Endodermal cell (in vitro differentiated cells): ENCODE data around the gene TRIM61. TPM values are rescaled to one million over a fixed set of nuclear protein-coding genes. Genes with fewer than 3 reads are reported as not detected.
A peak's percentile ranks its signal among the peaks of the same experiment; 100 is the strongest.

Experiments
- DNase-seq: peaks from one replicate; pipeline ENCODE4 v3.0.0-alpha.2; 2017
- H3K27ac ChIP-seq: 2 replicates; pipeline ENCODE4 v1.5.1; 2013; ENCODE audit warnings: mild to moderate bottlenecking, low read depth, low read length, moderate library complexity
- H3K27me3 ChIP-seq: 2 replicates; pipeline ENCODE4 v1.6.1; 2013; ENCODE audit warnings: mild to moderate bottlenecking, low read length, moderate library complexity; ENCODE audit not compliant: insufficient read depth, control insufficient read depth, poor library complexity, severe bottlenecking
- H3K36me3 ChIP-seq: 2 replicates; pipeline ENCODE4 v1.7.0; 2013; ENCODE audit warnings: mild to moderate bottlenecking, low read length, moderate library complexity; ENCODE audit not compliant: control insufficient read depth, insufficient read depth
- H3K4me1 ChIP-seq: one replicate; pipeline ENCODE4 v1.7.0; 2013; ENCODE audit warnings: low read length; ENCODE audit not compliant: control insufficient read depth, insufficient read depth
- H3K4me3 ChIP-seq: 2 replicates; pipeline ENCODE4 v1.5.1; 2013; ENCODE audit warnings: mild to moderate bottlenecking, low read length, moderate library complexity
- H3K9ac ChIP-seq: 2 replicates; pipeline ENCODE4 v1.6.1; 2013; ENCODE audit warnings: mild to moderate bottlenecking, low read length, moderate library complexity; ENCODE audit not compliant: poor library complexity, severe bottlenecking; ENCODE audit errors: extremely low read depth
- H3K9me3 ChIP-seq: 2 replicates; pipeline ENCODE4 v1.6.1; 2013; ENCODE audit warnings: mild to moderate bottlenecking, low read length, moderate library complexity; ENCODE audit not compliant: control insufficient read depth
- H3K27ac Mint-ChIP-seq: 2 replicates; pipeline ENCODE4 v1.8.0; 2020; ENCODE audit warnings: mixed read lengths
- H3K27me3 Mint-ChIP-seq: 2 replicates; pipeline ENCODE4 v1.8.0; 2021; ENCODE audit warnings: mild to moderate bottlenecking, mixed read lengths; ENCODE audit not compliant: insufficient read depth
- H3K36me3 Mint-ChIP-seq: 2 replicates; pipeline ENCODE4 v1.8.0; 2020; ENCODE audit warnings: low read depth, mixed read lengths
- H3K4me1 Mint-ChIP-seq: 2 replicates; pipeline ENCODE4 v1.8.0; 2020; ENCODE audit warnings: mixed read lengths
- H3K4me3 Mint-ChIP-seq: 2 replicates; pipeline ENCODE4 v1.8.0; 2020; ENCODE audit warnings: mild to moderate bottlenecking, moderate library complexity, mixed read lengths
- H3K9me3 Mint-ChIP-seq: 2 replicates; pipeline ENCODE4 v1.8.0; 2020; ENCODE audit warnings: mild to moderate bottlenecking, mixed read lengths
- WGBS, 2 experiments: methylation state at CpG; one replicate each; pipeline versions ENCODE4 v1.1.5 to v1.1.7; 2013; ENCODE audit warnings: missing lambda C conversion rate in 2 of 2, mixed read lengths in 1 of 2; ENCODE audit not compliant: insufficient coverage in 1 of 2, insufficient read length in 1 of 2; 5-methylcytosine and 5-hydroxymethylcytosine counted together
- total RNA-seq, 2 donors: library from RNA; stranded (reverse); fragmentation: NEBNext Ultra II Directional in 1 of 2; extraction: Animal tissue kit (Norgen Biotek cat#: 25700) in 1 of 2; gene quantifications; 2 replicates in 1 of 2; 3 replicates in 1 of 2; pipeline ENCODE4 v1.2.1, GENCODE V29; 2021
- TF ChIP-seq, protein P1 (sequence below): fragments of 200-600 bp; sonication (generic); conservative IDR thresholded peaks from 2 replicates; pipeline ENCODE4 v1.5.0; 2021; ENCODE audit warnings: antibody characterized with exemption, mild to moderate bottlenecking

The TRIM61 gene
- total RNA-seq, 2 donors from 2014 or later: 2.7 to 3.8 TPM

DNA sequence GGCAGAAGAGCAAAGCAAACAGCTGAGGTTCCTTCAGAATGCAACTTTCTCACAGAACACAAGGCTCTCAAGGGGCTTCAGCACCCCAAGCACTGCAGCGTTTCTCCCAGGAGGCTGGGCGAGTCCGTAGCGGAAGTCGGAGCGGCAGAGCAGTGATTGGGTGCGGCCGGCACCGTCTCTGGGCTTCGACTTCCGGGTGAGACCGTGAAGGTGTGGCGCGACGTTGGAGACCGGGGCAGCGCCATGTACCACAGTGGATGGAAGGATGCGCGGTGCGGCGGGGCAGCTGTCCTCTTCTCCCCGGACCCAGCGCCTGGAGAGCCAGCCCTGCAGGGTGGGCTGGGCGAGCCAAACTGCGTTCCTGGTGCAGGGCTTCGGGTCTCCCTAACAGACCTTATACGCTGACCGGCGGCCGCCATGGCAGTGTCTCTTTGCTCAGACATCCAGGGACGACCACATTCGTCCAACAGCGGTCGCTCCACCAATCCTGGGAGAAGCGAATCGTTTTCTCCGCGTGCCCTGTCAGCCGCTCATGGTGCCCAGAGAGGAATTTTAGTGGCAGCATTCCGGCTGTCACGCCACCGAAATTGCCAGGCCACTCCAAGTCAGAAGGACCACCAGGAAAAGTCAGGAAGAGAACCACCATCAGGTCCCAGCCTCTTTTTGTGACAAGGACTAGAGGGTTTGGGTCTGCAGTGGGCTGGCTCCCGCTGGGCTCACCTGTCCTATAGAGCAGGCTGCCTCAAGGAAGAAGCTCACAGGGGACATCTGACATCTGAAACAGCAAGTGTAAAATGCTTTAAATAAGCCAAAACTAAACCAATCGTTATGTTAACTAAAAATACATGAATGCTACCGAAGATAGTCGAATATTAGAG, 20.5 kb downstream of the TRIM61 start:
- peak overlapping the region; percentile 77 for H3K4me3 Mint-ChIP-seq
- no peaks in the 10 kb centered on the region for H3K9me3 ChIP-seq
- no peaks in the 10 kb centered on the region for H3K36me3 ChIP-seq
- H3K9me3 Mint-ChIP-seq: peaks cover 3% of the 10 kb centered on the region
- 39 to 46% methylated on average over 31 to 46 of the region's 46 CpGs for WGBS, 2 experiments
- peaks cover 1% of the 10 kb centered on the region for H3K27me3 Mint-ChIP-seq
- no peak overlapping the region for H3K9ac ChIP-seq
- peaks cover 4% of the 10 kb centered on the region for H3K36me3 Mint-ChIP-seq
- no peaks in the 10 kb centered on the region for H3K27me3 ChIP-seq
- peaks cover 16% of the 10 kb centered on the region for H3K4me1 Mint-ChIP-seq
- TF ChIP-seq, protein P1, sequence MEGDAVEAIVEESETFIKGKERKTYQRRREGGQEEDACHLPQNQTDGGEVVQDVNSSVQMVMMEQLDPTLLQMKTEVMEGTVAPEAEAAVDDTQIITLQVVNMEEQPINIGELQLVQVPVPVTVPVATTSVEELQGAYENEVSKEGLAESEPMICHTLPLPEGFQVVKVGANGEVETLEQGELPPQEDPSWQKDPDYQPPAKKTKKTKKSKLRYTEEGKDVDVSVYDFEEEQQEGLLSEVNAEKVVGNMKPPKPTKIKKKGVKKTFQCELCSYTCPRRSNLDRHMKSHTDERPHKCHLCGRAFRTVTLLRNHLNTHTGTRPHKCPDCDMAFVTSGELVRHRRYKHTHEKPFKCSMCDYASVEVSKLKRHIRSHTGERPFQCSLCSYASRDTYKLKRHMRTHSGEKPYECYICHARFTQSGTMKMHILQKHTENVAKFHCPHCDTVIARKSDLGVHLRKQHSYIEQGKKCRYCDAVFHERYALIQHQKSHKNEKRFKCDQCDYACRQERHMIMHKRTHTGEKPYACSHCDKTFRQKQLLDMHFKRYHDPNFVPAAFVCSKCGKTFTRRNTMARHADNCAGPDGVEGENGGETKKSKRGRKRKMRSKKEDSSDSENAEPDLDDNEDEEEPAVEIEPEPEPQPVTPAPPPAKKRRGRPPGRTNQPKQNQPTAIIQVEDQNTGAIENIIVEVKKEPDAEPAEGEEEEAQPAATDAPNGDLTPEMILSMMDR: no peak
- DNase-seq: peak; percentile 95
- H3K27ac ChIP-seq: no peak overlapping the region
- H3K27ac Mint-ChIP-seq: peak overlapping the region; percentile 81
- H3K4me1 ChIP-seq: no peaks in the 10 kb centered on the region
- peak overlapping the region; percentile 79 for H3K4me3 ChIP-seq

DNA sequence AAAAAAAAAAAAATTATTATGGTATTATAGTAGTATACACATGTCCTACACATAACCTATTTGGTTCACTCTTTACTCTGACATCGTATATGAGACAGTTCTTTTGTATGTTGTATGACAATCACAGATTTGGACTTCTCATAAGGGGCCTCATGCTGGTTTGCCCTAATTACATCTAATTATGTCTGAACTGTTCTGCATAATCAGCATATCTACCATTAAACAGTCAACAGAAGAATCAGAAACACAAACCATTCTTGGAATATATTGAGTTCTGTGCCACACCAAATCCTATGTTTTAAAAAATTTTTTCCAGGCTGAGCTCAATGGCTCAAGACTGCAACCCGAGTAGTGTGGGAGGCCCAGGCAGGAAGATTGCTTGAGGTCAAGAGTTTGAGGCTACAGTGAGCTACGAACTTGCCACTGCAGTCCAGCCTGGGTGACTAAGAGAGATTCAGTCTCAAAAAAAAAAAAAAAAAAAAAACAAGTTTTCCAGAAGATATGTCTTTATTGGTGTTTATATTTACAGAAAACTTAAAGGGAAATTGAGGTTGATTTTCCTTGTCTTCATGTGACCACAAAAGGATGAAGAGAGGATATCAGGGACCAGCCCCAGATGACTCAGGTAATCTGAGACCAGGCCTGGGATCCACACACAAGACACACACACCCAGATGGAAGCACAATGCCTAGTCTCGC, 22.2 kb downstream of the TRIM61 start:
- H3K27me3 ChIP-seq: no peaks in the 10 kb centered on the region
- TF ChIP-seq, protein P1: no peak
- H3K27ac ChIP-seq: no peak overlapping the region
- Mint-ChIP-seq H3K4me3 (no peak overlapping the region), H3K9me3 (peaks cover 3% of the 10 kb centered on the region), H3K36me3 (peaks cover 4% of the 10 kb centered on the region), H3K27ac (no peak overlapping the region), H3K4me1 (peaks cover 16% of the 10 kb centered on the region), H3K27me3 (peaks cover 1% of the 10 kb centered on the region)
- no peak overlapping the region for H3K4me3 ChIP-seq
- H3K4me1 ChIP-seq: no peaks in the 10 kb centered on the region
- 80 to 92% methylated on average over 2 to 4 of the region's 4 CpGs for WGBS, 2 experiments
- no peaks in the 10 kb centered on the region for H3K36me3 ChIP-seq
- no peak for DNase-seq
- no peak overlapping the region for H3K9ac ChIP-seq
- no peaks in the 10 kb centered on the region for H3K9me3 ChIP-seq

DNA sequence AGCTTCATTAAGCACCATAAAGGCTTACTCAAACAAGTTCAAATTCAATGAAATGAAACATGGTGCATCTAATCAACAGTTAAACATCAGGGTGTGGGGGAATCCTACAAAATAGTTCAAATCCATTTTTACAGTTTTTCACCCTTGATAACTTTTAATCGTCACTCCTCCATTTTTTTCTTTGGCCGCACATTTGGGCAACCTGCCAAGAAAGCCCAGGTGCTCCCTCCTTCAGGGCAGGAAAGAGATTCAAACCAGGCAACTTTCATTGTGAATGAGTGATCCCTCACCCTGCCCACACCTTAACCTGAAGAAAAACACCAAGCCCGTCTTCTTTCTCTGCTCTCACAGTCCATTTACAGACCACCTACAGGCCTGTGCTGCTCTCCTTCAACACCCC, 24.9 kb downstream of the TRIM61 start:
- Mint-ChIP-seq H3K27ac (no peak overlapping the region), H3K4me1 (peaks cover 32% of the 10 kb centered on the region), H3K27me3 (peaks cover 3% of the 10 kb centered on the region)

More for the DNA sequence above, 24.9 kb downstream of the TRIM61 start:
- peaks cover 3% of the 10 kb centered on the region for H3K9me3 Mint-ChIP-seq
- peak; percentile 13 for DNase-seq
- WGBS, 2 experiments: 92 to 100% methylated on average over 2 to 3 of the region's 3 CpGs
- H3K9me3 ChIP-seq: no peaks in the 10 kb centered on the region
- no peaks in the 10 kb centered on the region for H3K36me3 Mint-ChIP-seq
- H3K9ac ChIP-seq: no peak overlapping the region
- H3K4me3 Mint-ChIP-seq: no peak overlapping the region
- H3K27ac ChIP-seq: no peak overlapping the region
- TF ChIP-seq, protein P1: no peak
- no peak overlapping the region for H3K4me3 ChIP-seq
- H3K36me3 ChIP-seq: no peaks in the 10 kb centered on the region
- H3K27me3 ChIP-seq: no peaks in the 10 kb centered on the region
- H3K4me1 ChIP-seq: no peaks in the 10 kb centered on the region
